ENCODE results near the gene CNIH1.
"Not testable (repeated sequence)": the region's sequence is repeated elsewhere in the genome, so short reads cannot be mapped to it uniquely, and the experiment has no call there.

CNIH1 gene

GRCh38 chr14:54378893-54379292, 62.3 kb downstream of the CNIH1 start:
- DNase-seq, result not testable (repeated sequence)

DNA sequence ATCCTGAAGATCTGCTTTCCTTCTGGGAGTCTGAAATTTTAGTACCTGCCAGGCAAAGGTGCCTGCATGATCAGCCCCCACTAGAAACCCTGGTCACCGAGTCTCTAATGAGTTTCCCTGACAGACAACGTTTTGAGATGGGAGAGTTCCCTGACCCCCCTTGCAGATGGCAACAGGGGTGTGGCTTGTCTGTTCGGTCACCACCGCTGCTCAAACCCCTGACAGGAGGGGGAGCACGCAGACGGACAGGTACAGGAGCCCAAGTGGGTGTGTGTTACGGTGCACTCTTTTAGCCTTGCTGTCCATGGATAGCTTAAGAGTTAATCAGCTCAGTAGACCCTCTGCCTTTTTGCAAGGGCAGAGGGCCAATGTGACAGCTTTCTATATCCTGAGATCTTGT, 63.7 kb downstream of the CNIH1 start:
- DNase-seq, result no peak

GRCh38 chr14:54374117-54374884, 66.9 kb downstream of the CNIH1 start:
- DNase-seq, result no peak
